Erythroblast (primary cell): ENCODE measurements around the gene CDH11.

Experiments used
- GATA1 ChIP-seq: IDR thresholded peaks from 2 replicates; pipeline ENCODE4 v1.6.1; 2011; ENCODE audit warnings: low read depth, mild to moderate bottlenecking, control low read depth, low read length, moderate library complexity
- POLR2A ChIP-seq: IDR thresholded peaks from 2 replicates; pipeline ENCODE4 v1.6.1; 2011; ENCODE audit warnings: mild to moderate bottlenecking, low read length

GRCh38 chr16:64991001-64991400 is 130.9 kb downstream of the CDH11 start:
- TF ChIP-seq POLR2A (no peak), GATA1 (no peak)
